ENCODE measurements around the gene ACP2.

GRCh38 chr11:47239852-47240251 lies 8.8 kb downstream of the ACP2 start:
- no peak for TF ChIP-seq FOXM1 (IDR thresholded peaks at IDR 0.05; ENCODE audit: borderline replicate concordance)
- no peak for TF ChIP-seq HDGF (IDR thresholded peaks at IDR 0.05; ENCODE audit: borderline replicate concordance)
- no peak for TF ChIP-seq SUZ12 (IDR thresholded peaks at IDR 0.05)
- no peak for TF ChIP-seq ARNT (IDR thresholded peaks at IDR 0.05)
- TF ChIP-seq FOXA1 (IDR thresholded peaks at IDR 0.05), result no peak
- TF ChIP-seq TARDBP (IDR thresholded peaks at IDR 0.05), result no peak
- TF ChIP-seq NFRKB (IDR thresholded peaks at IDR 0.05), result no peak
- no peak for TF ChIP-seq ELF4 (IDR thresholded peaks at IDR 0.05)
- TF ChIP-seq ZNF384 (IDR thresholded peaks at IDR 0.05), result no peak
